ENCODE results near the gene PALB2. TPM values are rescaled to one million over a fixed set of nuclear protein-coding genes. Genes with fewer than 3 reads are reported as not detected.

Gene PALB2
- polyA plus RNA-seq, 2 of the 4 experiments (the other 2 are of a cell fraction): 13.9 to 17.4 TPM

DNA sequence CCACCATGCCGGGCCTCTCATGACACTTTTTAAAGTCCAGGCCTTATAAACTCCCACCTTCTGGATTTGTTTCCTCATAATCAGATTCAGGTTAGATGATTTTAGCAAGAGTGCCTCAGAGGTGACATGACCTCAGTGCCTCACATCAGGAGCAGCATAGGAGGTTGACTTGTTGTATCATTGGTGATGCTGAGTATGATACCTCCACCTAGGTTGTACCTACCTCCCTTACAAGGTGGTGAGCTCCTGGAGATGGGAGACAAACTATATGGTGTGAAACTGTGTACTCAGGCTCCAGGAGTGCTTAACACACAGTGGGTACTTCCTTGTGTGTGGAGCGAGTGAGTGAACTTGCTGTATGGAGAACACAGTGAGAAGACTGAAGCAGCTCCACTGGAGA lies 63.6 kb downstream of the PALB2 start:
- Histone ChIP-seq H3K27ac (no peak overlapping the region), H3K9me3 (no peaks in the 10 kb centered on the region), H3K4me2 (no peak overlapping the region), H3K4me3 (no peak overlapping the region), H3K4me1 (no peaks in the 10 kb centered on the region)
- no peak for FAIRE-seq
- TF ChIP-seq ESRRA (IDR thresholded peaks at IDR 0.05; ENCODE audit: borderline replicate concordance, low read length) (no peak), MAFK (IDR thresholded peaks at IDR 0.05; ENCODE audit: partially characterized antibody) (no peak), PHF8 (IDR thresholded peaks at IDR 0.05; ENCODE audit: borderline replicate concordance, low read depth) (no peak), HOXB5 (CRISPR knock-in tag; IDR thresholded peaks at IDR 0.05) (no peak), EHF (CRISPR knock-in tag; IDR thresholded peaks at IDR 0.05) (no peak), RNF2 (IDR thresholded peaks at IDR 0.05; ENCODE audit: borderline replicate concordance, low read depth) (no peak), EHMT2 (IDR thresholded peaks at IDR 0.05; ENCODE audit: low read depth) (no peak), FOXS1 (CRISPR knock-in tag; IDR thresholded peaks at IDR 0.05) (no peak), BHLHE40 (IDR thresholded peaks at IDR 0.05; ENCODE audit: low read depth, low read length) (no peak), MAZ (IDR thresholded peaks at IDR 0.05; ENCODE audit: borderline replicate concordance, low read depth, low read length) (no peak), ZSCAN20 (CRISPR knock-in tag; IDR thresholded peaks at IDR 0.05) (no peak), CBX2 (IDR thresholded peaks at IDR 0.05; ENCODE audit: borderline replicate concordance, low read depth) (no peak)
- TF ChIP-seq, protein P1, sequence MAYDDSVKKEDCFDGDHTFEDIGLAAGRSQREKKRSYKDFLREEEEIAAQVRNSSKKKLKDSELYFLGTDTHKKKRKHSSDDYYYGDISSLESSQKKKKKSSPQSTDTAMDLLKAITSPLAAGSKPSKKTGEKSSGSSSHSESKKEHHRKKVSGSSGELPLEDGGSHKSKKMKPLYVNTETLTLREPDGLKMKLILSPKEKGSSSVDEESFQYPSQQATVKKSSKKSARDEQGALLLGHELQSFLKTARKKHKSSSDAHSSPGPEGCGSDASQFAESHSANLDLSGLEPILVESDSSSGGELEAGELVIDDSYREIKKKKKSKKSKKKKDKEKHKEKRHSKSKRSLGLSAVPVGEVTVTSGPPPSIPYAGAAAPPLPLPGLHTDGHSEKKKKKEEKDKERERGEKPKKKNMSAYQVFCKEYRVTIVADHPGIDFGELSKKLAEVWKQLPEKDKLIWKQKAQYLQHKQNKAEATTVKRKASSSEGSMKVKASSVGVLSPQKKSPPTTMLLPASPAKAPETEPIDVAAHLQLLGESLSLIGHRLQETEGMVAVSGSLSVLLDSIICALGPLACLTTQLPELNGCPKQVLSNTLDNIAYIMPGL (CRISPR knock-in tag; IDR thresholded peaks at IDR 0.05; ENCODE audit: borderline replicate concordance): no peak
- TF ChIP-seq, protein P2, sequence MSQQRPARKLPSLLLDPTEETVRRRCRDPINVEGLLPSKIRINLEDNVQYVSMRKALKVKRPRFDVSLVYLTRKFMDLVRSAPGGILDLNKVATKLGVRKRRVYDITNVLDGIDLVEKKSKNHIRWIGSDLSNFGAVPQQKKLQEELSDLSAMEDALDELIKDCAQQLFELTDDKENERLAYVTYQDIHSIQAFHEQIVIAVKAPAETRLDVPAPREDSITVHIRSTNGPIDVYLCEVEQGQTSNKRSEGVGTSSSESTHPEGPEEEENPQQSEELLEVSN (IDR thresholded peaks at IDR 0.05; ENCODE audit: borderline replicate concordance, low read depth): no peak
- 72% methylated on average over 2 of the region's 2 CpGs for WGBS (ENCODE audit: missing lambda C conversion rate)
- ChIA-PET POLR2A (no interaction called here), CTCF (interaction anchor here (0.9 to 4.5 kb wide), 3 partner anchors 14 to 19 kb away, joined by 3 to 14 read pairs (median 9); partner anchors contain the start of gene NDUFAB1)
- no peak for DNase-seq (ENCODE audit: low read depth in 1 of 2, low spot score in 1 of 2)
- ATAC-seq: no peak; a peak in 2 of 6 replicates

- ChIA-PET POLR2A (no interaction called here), CTCF (interaction anchor here (1.2 to 4.5 kb wide), 2 partner anchors 21 to 461 kb away, joined by 3 to 14 read pairs; partner anchors contain the start of gene NDUFAB1)
- peak; percentile 63 to 71; a peak in 5 of 6 replicates for ATAC-seq
- FAIRE-seq: no peak
- 97% methylated on average over 3 of the region's 3 CpGs for WGBS (ENCODE audit: missing lambda C conversion rate)
- TF ChIP-seq, protein P3, sequence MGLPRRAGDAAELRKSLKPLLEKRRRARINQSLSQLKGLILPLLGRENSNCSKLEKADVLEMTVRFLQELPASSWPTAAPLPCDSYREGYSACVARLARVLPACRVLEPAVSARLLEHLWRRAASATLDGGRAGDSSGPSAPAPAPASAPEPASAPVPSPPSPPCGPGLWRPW (IDR thresholded peaks at IDR 0.05): no peak
- TF ChIP-seq PHF8 (IDR thresholded peaks at IDR 0.05; ENCODE audit: borderline replicate concordance, low read depth) (no peak), BCL3 (IDR thresholded peaks at IDR 0.05) (no peak), MYC (IDR thresholded peaks at IDR 0.05; ENCODE audit: borderline replicate concordance, low read length) (no peak), MAFK (IDR thresholded peaks at IDR 0.05; ENCODE audit: partially characterized antibody) (no peak), BHLHE40 (IDR thresholded peaks at IDR 0.05; ENCODE audit: low read depth, low read length) (no peak), POLR2AphosphoS2 (conservative IDR thresholded peaks at IDR 0.05; ENCODE audit: low read length) (no peak), CBX2 (IDR thresholded peaks at IDR 0.05; ENCODE audit: borderline replicate concordance, low read depth) (no peak)
- Histone ChIP-seq H3K4me3 (no peak overlapping the region), H3K4me1 (no peaks in the 10 kb centered on the region), H3K4me2 (no peak overlapping the region), H3K9me3 (no peaks in the 10 kb centered on the region), H3K27ac (no peak overlapping the region)
- DNase-seq (ENCODE audit: low read depth in 1 of 2, low spot score in 1 of 2): no peak
Observed at GRCh38 chr16:23575834-23576233, 65.3 kb downstream of the PALB2 start.

DNA sequence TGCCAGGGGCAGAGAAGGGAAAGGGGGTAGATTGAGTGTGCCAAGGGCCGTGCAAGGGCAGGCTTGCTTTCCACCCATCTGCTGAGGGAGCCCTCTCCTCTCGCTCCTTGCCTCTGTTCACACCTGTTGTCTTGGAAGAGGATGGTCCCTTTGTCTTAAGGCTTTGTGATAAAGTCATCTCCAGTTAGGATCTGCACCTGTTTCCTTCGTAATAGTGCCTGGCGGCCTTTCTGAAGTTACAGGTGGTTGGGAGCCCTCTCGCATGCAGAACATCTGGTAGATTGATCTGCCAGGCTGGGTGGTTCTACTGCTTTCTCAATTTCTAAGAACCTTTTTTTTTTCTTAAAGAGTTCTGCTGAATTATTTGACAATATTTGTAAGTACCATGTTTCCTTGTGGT lies 67.3 kb downstream of the PALB2 start:
- no peaks in the 10 kb centered on the region for H3K9me3 ChIP-seq
- 93% methylated on average over 5 of the region's 5 CpGs for WGBS (ENCODE audit: missing lambda C conversion rate)
- no peak for DNase-seq (ENCODE audit: low read depth in 1 of 2, low spot score in 1 of 2)
- ChIA-PET POLR2A (no interaction called here), CTCF (no interaction called here)
- no peak for FAIRE-seq
- H3K4me2 ChIP-seq: no peak overlapping the region
- no peak overlapping the region for H3K27ac ChIP-seq
- H3K4me3 ChIP-seq: no peak overlapping the region
- no peaks in the 10 kb centered on the region for H3K4me1 ChIP-seq
- no peak for ATAC-seq
- TF ChIP-seq NR3C1 (IDR thresholded peaks at IDR 0.05): no peak
- TF ChIP-seq, protein P4, sequence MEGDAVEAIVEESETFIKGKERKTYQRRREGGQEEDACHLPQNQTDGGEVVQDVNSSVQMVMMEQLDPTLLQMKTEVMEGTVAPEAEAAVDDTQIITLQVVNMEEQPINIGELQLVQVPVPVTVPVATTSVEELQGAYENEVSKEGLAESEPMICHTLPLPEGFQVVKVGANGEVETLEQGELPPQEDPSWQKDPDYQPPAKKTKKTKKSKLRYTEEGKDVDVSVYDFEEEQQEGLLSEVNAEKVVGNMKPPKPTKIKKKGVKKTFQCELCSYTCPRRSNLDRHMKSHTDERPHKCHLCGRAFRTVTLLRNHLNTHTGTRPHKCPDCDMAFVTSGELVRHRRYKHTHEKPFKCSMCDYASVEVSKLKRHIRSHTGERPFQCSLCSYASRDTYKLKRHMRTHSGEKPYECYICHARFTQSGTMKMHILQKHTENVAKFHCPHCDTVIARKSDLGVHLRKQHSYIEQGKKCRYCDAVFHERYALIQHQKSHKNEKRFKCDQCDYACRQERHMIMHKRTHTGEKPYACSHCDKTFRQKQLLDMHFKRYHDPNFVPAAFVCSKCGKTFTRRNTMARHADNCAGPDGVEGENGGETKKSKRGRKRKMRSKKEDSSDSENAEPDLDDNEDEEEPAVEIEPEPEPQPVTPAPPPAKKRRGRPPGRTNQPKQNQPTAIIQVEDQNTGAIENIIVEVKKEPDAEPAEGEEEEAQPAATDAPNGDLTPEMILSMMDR (IDR thresholded peaks at IDR 0.05): no peak
- TF ChIP-seq ZSCAN20 (CRISPR knock-in tag; IDR thresholded peaks at IDR 0.05): no peak
- TF ChIP-seq HOXA7 (CRISPR knock-in tag; IDR thresholded peaks at IDR 0.05): no peak
- TF ChIP-seq USF2 (IDR thresholded peaks at IDR 0.05): no peak
- no peak for TF ChIP-seq CHD4 (IDR thresholded peaks at IDR 0.05; ENCODE audit: borderline replicate concordance)
- TF ChIP-seq TP53 (CRISPR knock-in tag; IDR thresholded peaks at IDR 0.05): no peak
- TF ChIP-seq EHMT2 (IDR thresholded peaks at IDR 0.05; ENCODE audit: low read depth): no peak
- no peak for TF ChIP-seq HEYL (CRISPR knock-in tag; IDR thresholded peaks at IDR 0.05)
- TF ChIP-seq EHF (CRISPR knock-in tag; IDR thresholded peaks at IDR 0.05): no peak
- TF ChIP-seq POLR2A (IDR thresholded peaks at IDR 0.05; ENCODE audit: low read length): no peak
- TF ChIP-seq EP300 (IDR thresholded peaks at IDR 0.05): no peak
- TF ChIP-seq ZNF302 (CRISPR knock-in tag; IDR thresholded peaks at IDR 0.05): no peak

Measured in A549 (cell line).